ENCODE data around the gene SLC12A3.

Gene SLC12A3

DNA sequence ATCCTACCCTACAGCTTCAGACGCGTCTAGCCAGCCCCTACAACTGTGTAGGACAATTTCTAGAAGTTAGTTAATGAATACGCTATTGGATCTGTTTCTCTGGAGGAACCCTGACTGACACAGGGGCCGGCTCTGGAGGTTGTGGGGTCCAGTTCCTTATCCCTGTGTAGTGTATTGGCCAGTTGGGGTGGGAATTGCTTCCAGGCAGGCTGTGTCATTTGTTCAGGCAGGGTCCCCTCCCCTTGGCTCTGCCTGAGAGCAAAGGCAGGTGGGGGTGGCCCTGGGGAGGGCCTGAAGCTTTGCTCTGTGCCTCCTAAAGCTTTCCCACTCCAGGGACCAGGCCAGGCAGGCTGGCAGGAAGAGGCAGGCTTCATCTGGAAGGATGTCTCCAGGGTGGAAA is 85.0 kb downstream of the SLC12A3 start:
- no peak for ATAC-seq
- TF ChIP-seq ARNTL (CRISPR knock-in tag; IDR thresholded peaks at IDR 0.05; ENCODE audit: borderline replicate concordance, low read depth) (no peak), TCF4 (CRISPR knock-in tag; IDR thresholded peaks at IDR 0.05; ENCODE audit: borderline replicate concordance) (no peak), ZC3H10 (CRISPR knock-in tag; IDR thresholded peaks at IDR 0.05) (no peak), OSR1 (CRISPR knock-in tag; IDR thresholded peaks at IDR 0.05) (no peak), ISL1 (CRISPR knock-in tag; IDR thresholded peaks at IDR 0.05) (no peak), ZFP3 (CRISPR knock-in tag; IDR thresholded peaks at IDR 0.05) (no peak), SNAI2 (CRISPR knock-in tag; IDR thresholded peaks at IDR 0.05) (no peak), ZNF565 (CRISPR knock-in tag; conservative IDR thresholded peaks at IDR 0.05; ENCODE audit: low read depth) (no peak), ZNF70 (CRISPR knock-in tag; IDR thresholded peaks at IDR 0.05) (no peak), RARB (CRISPR knock-in tag; IDR thresholded peaks at IDR 0.05) (no peak)
- TF ChIP-seq, protein P1, sequence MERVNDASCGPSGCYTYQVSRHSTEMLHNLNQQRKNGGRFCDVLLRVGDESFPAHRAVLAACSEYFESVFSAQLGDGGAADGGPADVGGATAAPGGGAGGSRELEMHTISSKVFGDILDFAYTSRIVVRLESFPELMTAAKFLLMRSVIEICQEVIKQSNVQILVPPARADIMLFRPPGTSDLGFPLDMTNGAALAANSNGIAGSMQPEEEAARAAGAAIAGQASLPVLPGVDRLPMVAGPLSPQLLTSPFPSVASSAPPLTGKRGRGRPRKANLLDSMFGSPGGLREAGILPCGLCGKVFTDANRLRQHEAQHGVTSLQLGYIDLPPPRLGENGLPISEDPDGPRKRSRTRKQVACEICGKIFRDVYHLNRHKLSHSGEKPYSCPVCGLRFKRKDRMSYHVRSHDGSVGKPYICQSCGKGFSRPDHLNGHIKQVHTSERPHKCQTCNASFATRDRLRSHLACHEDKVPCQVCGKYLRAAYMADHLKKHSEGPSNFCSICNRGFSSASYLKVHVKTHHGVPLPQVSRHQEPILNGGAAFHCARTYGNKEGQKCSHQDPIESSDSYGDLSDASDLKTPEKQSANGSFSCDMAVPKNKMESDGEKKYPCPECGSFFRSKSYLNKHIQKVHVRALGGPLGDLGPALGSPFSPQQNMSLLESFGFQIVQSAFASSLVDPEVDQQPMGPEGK (CRISPR knock-in tag; IDR thresholded peaks at IDR 0.05; ENCODE audit: borderline replicate concordance) = no peak
- TF ChIP-seq, protein P2, sequence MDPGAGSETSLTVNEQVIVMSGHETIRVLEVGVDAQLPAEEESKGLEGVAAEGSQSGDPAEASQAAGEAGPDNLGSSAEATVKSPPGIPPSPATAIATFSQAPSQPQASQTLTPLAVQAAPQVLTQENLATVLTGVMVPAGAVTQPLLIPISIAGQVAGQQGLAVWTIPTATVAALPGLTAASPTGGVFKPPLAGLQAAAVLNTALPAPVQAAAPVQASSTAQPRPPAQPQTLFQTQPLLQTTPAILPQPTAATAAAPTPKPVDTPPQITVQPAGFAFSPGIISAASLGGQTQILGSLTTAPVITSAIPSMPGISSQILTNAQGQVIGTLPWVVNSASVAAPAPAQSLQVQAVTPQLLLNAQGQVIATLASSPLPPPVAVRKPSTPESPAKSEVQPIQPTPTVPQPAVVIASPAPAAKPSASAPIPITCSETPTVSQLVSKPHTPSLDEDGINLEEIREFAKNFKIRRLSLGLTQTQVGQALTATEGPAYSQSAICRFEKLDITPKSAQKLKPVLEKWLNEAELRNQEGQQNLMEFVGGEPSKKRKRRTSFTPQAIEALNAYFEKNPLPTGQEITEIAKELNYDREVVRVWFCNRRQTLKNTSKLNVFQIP (CRISPR knock-in tag; IDR thresholded peaks at IDR 0.05; ENCODE audit: borderline replicate concordance, low read depth) = no peak
- TF ChIP-seq, protein P3, sequence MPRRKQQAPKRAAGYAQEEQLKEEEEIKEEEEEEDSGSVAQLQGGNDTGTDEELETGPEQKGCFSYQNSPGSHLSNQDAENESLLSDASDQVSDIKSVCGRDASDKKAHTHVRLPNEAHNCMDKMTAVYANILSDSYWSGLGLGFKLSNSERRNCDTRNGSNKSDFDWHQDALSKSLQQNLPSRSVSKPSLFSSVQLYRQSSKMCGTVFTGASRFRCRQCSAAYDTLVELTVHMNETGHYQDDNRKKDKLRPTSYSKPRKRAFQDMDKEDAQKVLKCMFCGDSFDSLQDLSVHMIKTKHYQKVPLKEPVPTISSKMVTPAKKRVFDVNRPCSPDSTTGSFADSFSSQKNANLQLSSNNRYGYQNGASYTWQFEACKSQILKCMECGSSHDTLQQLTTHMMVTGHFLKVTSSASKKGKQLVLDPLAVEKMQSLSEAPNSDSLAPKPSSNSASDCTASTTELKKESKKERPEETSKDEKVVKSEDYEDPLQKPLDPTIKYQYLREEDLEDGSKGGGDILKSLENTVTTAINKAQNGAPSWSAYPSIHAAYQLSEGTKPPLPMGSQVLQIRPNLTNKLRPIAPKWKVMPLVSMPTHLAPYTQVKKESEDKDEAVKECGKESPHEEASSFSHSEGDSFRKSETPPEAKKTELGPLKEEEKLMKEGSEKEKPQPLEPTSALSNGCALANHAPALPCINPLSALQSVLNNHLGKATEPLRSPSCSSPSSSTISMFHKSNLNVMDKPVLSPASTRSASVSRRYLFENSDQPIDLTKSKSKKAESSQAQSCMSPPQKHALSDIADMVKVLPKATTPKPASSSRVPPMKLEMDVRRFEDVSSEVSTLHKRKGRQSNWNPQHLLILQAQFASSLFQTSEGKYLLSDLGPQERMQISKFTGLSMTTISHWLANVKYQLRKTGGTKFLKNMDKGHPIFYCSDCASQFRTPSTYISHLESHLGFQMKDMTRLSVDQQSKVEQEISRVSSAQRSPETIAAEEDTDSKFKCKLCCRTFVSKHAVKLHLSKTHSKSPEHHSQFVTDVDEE (CRISPR knock-in tag; IDR thresholded peaks at IDR 0.05) = no peak

DNA sequence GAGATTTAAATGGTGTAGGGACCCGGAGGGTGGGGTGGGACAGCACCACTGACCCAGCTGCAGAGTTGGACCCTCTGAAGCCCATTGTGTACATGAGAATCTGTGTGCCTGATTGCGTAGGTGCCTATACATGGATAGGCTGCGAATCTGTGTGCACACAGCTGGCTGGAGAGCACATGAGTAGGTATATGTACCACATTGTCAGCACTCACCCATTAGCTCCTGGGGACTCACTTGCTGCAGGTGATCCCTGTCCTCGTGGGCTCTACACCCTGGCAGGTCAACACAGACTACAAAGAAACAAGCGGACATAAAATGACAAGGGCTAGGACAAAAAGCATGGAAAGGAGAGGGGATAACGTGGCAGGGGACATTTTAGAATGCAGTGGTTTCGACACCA is 85.4 kb downstream of the SLC12A3 start:
- TF ChIP-seq TOX (CRISPR knock-in tag; IDR thresholded peaks at IDR 0.05; ENCODE audit: borderline replicate concordance) (no peak), RARB (CRISPR knock-in tag; IDR thresholded peaks at IDR 0.05) (no peak), OSR1 (CRISPR knock-in tag; IDR thresholded peaks at IDR 0.05) (no peak), BACH2 (CRISPR knock-in tag; IDR thresholded peaks at IDR 0.05; ENCODE audit: borderline replicate concordance) (no peak), ZFP3 (CRISPR knock-in tag; IDR thresholded peaks at IDR 0.05) (no peak), SNAI2 (CRISPR knock-in tag; IDR thresholded peaks at IDR 0.05) (no peak), PPARA (CRISPR knock-in tag; IDR thresholded peaks at IDR 0.05; ENCODE audit: borderline replicate concordance) (no peak), ZNF565 (CRISPR knock-in tag; conservative IDR thresholded peaks at IDR 0.05; ENCODE audit: low read depth) (no peak)
- TF ChIP-seq, protein P4, sequence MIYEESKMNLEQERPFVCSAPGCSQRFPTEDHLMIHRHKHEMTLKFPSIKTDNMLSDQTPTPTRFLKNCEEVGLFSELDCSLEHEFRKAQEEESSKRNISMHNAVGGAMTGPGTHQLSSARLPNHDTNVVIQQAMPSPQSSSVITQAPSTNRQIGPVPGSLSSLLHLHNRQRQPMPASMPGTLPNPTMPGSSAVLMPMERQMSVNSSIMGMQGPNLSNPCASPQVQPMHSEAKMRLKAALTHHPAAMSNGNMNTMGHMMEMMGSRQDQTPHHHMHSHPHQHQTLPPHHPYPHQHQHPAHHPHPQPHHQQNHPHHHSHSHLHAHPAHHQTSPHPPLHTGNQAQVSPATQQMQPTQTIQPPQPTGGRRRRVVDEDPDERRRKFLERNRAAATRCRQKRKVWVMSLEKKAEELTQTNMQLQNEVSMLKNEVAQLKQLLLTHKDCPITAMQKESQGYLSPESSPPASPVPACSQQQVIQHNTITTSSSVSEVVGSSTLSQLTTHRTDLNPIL (CRISPR knock-in tag; IDR thresholded peaks at IDR 0.05; ENCODE audit: low read depth) = no peak
- TF ChIP-seq, protein P2 (CRISPR knock-in tag; IDR thresholded peaks at IDR 0.05; ENCODE audit: borderline replicate concordance, low read depth) = no peak
- ATAC-seq = no peak

DNA sequence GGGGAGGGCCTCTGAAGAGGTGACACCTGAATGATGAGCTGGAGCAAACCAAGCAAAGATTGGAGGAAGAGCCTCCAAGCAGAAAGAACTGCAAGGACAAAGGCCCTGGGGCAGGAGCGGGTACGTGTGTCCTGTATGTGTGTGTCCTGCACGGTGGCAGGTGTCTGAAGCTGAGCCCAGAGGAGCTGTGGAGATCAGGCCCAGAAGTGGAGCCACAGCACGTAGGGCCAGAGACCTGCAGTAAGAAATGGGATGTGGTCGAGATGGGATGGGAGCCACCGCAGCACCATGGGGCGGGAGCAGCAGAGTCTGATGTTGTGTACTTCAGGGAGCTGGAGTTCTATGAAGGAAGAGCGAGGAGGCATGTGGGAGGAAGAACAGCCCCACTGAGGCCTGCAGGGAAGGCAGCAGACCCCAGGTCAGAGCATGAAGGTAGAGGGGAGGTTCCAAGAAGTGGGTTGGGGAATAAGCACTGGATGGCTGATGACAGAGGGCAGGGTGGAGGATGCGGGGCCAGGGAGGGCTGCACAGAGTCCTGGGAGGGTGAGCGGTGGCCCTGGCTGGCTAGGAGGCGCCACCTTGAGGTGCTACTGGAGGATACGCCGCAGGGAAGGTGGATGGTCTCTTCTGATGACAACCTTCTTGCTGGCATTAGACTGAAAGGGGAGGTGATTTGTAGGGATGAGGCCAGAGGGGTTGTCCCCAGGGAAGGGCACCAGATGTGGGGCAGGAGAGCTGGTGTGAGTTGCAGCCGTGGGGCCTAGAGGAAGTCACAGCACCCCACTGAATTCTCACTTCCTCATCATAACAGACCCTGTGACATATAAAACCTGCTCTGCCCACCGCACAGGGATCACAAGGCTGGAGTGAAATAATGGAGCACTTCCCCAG is 86.1 kb downstream of the SLC12A3 start:
- TF ChIP-seq ISL1 (CRISPR knock-in tag; IDR thresholded peaks at IDR 0.05) (no peak), PPARA (CRISPR knock-in tag; IDR thresholded peaks at IDR 0.05; ENCODE audit: borderline replicate concordance) (no peak), BACH2 (CRISPR knock-in tag; IDR thresholded peaks at IDR 0.05; ENCODE audit: borderline replicate concordance) (no peak), ZNF70 (CRISPR knock-in tag; IDR thresholded peaks at IDR 0.05) (no peak), SNAI2 (CRISPR knock-in tag; IDR thresholded peaks at IDR 0.05) (no peak), CSDC2 (CRISPR knock-in tag; IDR thresholded peaks at IDR 0.05) (no peak), GLIS3 (CRISPR knock-in tag; IDR thresholded peaks at IDR 0.05) (no peak), ZFP30 (CRISPR knock-in tag; IDR thresholded peaks at IDR 0.05) (no peak), ARNTL (CRISPR knock-in tag; IDR thresholded peaks at IDR 0.05; ENCODE audit: borderline replicate concordance, low read depth) (no peak), ZFP3 (CRISPR knock-in tag; IDR thresholded peaks at IDR 0.05) (no peak)
- TF ChIP-seq, protein P3 (CRISPR knock-in tag; IDR thresholded peaks at IDR 0.05) = no peak
- TF ChIP-seq, protein P1 (CRISPR knock-in tag; IDR thresholded peaks at IDR 0.05; ENCODE audit: borderline replicate concordance) = no peak
- ATAC-seq = peak; percentile 93

All from SK-N-SH treated with all-trans-retinoic acid at 6 μM for 48 hours (cell line).